Thyroid gland (tissue), 4 donors: ENCODE results near the gene EPS15.

Experiments
- CTCF ChIP-seq, 6 experiments: fragments of 200-600 bp in 3 of 6; fragments of 450-650 bp in 3 of 6; sonication (generic) in 3 of 6; IDR thresholded peaks; one replicate each; pipeline ENCODE4 v1.5.1; 2016 to 2019; ENCODE audit warnings: antibody characterized with exemption in 6 of 6, mild to moderate bottlenecking in 2 of 6, inconsistent platforms in 1 of 6, moderate library complexity in 1 of 6
- POLR2A ChIP-seq, 2 donors: fragments of 450-650 bp; IDR thresholded peaks; one replicate each; pipeline ENCODE4 v1.6.1; 2017; ENCODE audit warnings: antibody characterized with exemption in 2 of 2, mild to moderate bottlenecking in 2 of 2, moderate library complexity in 1 of 2

- TF ChIP-seq CTCF (IDR thresholded peaks at IDR 0.05), result no peak
- no peak for TF ChIP-seq POLR2A (IDR thresholded peaks at IDR 0.05)
Observed at GRCh38 chr1:51484591-51484990, 34.5 kb downstream of the EPS15 start.
